C4-2B (cell line): ENCODE results near the gene METTL25B.

Experiments
- CTCF ChIP-seq: fragments of 450-650 bp; conservative IDR thresholded peaks from 2 replicates; pipeline ENCODE4 v1.5.1; 2017; ENCODE audit warnings: mild to moderate bottlenecking
- ZFX ChIP-seq: fragments of 450-650 bp; IDR thresholded peaks from 2 replicates; pipeline ENCODE4 v1.6.1; 2017

DNA sequence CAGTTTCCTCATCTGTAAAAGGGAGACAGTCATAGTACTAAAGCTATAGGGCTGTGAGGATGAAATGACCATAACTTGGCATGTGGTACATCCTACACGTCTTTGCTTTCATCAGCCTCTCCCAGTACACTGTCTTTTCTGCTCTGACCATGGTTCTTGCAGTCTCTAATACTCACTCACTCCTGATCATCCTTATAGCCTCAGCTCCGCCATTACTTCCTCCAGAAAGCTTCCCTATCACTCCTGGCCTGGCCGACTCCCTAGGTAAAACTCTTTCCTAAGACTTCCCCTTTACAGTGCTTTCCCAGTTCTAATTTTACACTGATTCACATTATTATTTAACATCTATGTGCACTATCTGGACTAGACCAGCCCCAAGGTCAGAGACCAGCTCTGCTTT lies 17.6 kb downstream of the METTL25B start:
- TF ChIP-seq CTCF (no peak), ZFX (no peak)
